ENCODE measurements around the gene HNRNPF. TPM values are rescaled to one million over a fixed set of nuclear protein-coding genes. Genes with fewer than 3 reads are reported as not detected.
"Not testable (repeated sequence)": the region's sequence is repeated elsewhere in the genome, so short reads cannot be mapped to it uniquely, and the experiment has no call there.

HNRNPF gene
- total RNA-seq, 4 donors from 2014 or later = 138 to 215 (median 180) TPM

GRCh38 chr10:43340101-43340500 lies 68.9 kb downstream of the HNRNPF start:
- no peak overlapping the region for H3K4me3 ChIP-seq
- 75 to 93% methylated on average over 4 to 6 of the region's 6 CpGs for WGBS, 2 donors (ENCODE audit: low coverage in 1 of 2)
- H3K9me3 ChIP-seq = no peaks in the 10 kb centered on the region
- no peak overlapping the region for H3K27ac ChIP-seq
- no peak for ATAC-seq
- TF ChIP-seq POLR2AphosphoS5 (IDR thresholded peaks at IDR 0.05) (no peak), CTCF (IDR thresholded peaks at IDR 0.05) (no peak), POLR2A (IDR thresholded peaks at IDR 0.05) (no peak), EP300 (IDR thresholded peaks at IDR 0.05) (no peak)
- H3K36me3 ChIP-seq = no peaks in the 10 kb centered on the region
- H3K27me3 ChIP-seq = peaks cover 52% of the 10 kb centered on the region
- no peaks in the 10 kb centered on the region for H3K4me1 ChIP-seq

GRCh38 chr10:43339136-43339535 lies 69.8 kb downstream of the HNRNPF start:
- no peaks in the 10 kb centered on the region for H3K36me3 ChIP-seq
- no peak overlapping the region for H3K4me3 ChIP-seq
- TF ChIP-seq POLR2A (IDR thresholded peaks at IDR 0.05) (no peak), POLR2AphosphoS5 (IDR thresholded peaks at IDR 0.05) (no peak), EP300 (IDR thresholded peaks at IDR 0.05) (no peak), CTCF (IDR thresholded peaks at IDR 0.05) (no peak)
- no peaks in the 10 kb centered on the region for H3K4me1 ChIP-seq
- no peaks in the 10 kb centered on the region for H3K9me3 ChIP-seq
- WGBS, 2 donors (ENCODE audit: low coverage in 1 of 2) = 20 to 60% methylated on average over 1 of the region's 11 CpGs
- peaks cover 56% of the 10 kb centered on the region for H3K27me3 ChIP-seq
- no peak for ATAC-seq
- no peak overlapping the region for H3K27ac ChIP-seq

GRCh38 chr10:43338117-43338516 lies 70.9 kb downstream of the HNRNPF start:
- Histone ChIP-seq H3K27ac (no peak overlapping the region), H3K4me3 (no peak overlapping the region), H3K27me3 (peaks cover 60% of the 10 kb centered on the region), H3K9me3 (no peaks in the 10 kb centered on the region), H3K4me1 (no peaks in the 10 kb centered on the region), H3K36me3 (no peaks in the 10 kb centered on the region)
- 75% methylated on average over 8 of the region's 12 CpGs; no CpG with 5 or more reads in 1 of the 2 donors for WGBS, 2 donors (ENCODE audit: low coverage in 1 of 2)
- no peak for TF ChIP-seq EP300 (IDR thresholded peaks at IDR 0.05)
- no peak for TF ChIP-seq POLR2AphosphoS5 (IDR thresholded peaks at IDR 0.05)
- no peak for TF ChIP-seq POLR2A (IDR thresholded peaks at IDR 0.05)
- no peak for TF ChIP-seq CTCF (IDR thresholded peaks at IDR 0.05)
- ATAC-seq = no peak

- 31 to 41% methylated on average over 6 of the region's 9 CpGs for WGBS, 2 donors (ENCODE audit: low coverage in 1 of 2)
- not testable (repeated sequence) for H3K4me1 ChIP-seq, H3K9me3 ChIP-seq, H3K27ac ChIP-seq, ATAC-seq, H3K4me3 ChIP-seq, H3K36me3 ChIP-seq
- H3K27me3 ChIP-seq = peaks cover 59% of the 10 kb centered on the region
Measured at GRCh38 chr10:43337536-43337935, 71.5 kb downstream of the HNRNPF start.

- 81 to 93% methylated on average over 4 to 7 of the region's 9 CpGs for WGBS, 2 donors (ENCODE audit: low coverage in 1 of 2)
- Histone ChIP-seq H3K4me1 (no peaks in the 10 kb centered on the region), H3K36me3 (no peaks in the 10 kb centered on the region), H3K27ac (no peak overlapping the region), H3K9me3 (no peaks in the 10 kb centered on the region), H3K4me3 (no peak overlapping the region), H3K27me3 (peaks cover 54% of the 10 kb centered on the region)
- no peak for TF ChIP-seq POLR2AphosphoS5 (IDR thresholded peaks at IDR 0.05)
- no peak for TF ChIP-seq POLR2A (IDR thresholded peaks at IDR 0.05)
- TF ChIP-seq CTCF (IDR thresholded peaks at IDR 0.05) = no peak
- no peak for TF ChIP-seq EP300 (IDR thresholded peaks at IDR 0.05)
- ATAC-seq = no peak
Measured at GRCh38 chr10:43336641-43337318, 72.2 kb downstream of the HNRNPF start.

Measured in gastroesophageal sphincter (tissue), 4 donors.